GOT3 (cell line): ENCODE measurements around the gene AKAIN1.

Experiments used
- DNase-seq: peaks from one replicate; lab custom pipeline; 2025; ENCODE audit warnings: mixed read lengths; lab: John Stamatoyannopoulos, UW

Gene AKAIN1

GRCh38 chr18:5159080-5159479, 38.0 kb downstream of the AKAIN1 start:
- DNase-seq: no peak

DNA sequence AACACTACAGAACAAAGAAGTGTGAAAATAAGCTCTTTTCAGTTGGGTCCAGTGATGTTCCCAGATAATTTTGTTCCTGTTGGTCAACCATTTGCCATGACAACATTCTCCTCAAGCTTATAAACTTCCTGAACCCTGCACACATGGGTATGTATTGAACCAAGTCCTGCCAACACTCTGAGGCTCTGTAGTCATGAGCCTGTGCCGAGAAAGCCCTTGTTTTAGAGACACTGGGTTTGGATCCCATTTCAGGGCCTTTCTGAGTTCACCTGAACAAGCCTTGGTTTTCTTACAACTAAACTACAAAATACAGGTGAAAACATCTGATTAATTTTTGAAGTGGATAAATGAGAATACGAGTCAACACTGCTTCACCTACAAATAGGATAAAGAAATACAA, 38.5 kb downstream of the AKAIN1 start:
- no peak for DNase-seq

- DNase-seq: no peak
These were observed 38.9 kb downstream of the AKAIN1 start for GRCh38 chr18:5158172-5158571.

DNA sequence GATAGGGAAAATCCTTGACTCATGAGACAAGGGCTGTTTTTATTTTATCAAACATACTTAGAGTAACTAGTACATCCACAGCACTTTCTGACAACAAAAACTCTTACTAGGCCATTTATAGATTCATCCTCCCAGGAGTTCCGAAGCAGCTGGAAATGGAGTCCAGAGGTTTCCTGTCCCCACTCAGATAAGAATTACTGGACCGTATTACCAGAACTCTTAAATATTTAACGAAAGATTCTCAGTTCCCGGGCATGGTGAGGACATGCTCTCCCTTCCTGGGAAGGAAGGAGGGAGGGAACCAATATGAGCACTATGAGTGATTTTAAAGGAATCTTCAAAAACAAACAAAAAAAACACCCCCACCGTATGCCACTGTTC, 41.2 kb downstream of the AKAIN1 start:
- no peak for DNase-seq

- no peak for DNase-seq
These were observed 41.7 kb downstream of the AKAIN1 start for GRCh38 chr18:5155218-5155906.

- DNase-seq: no peak
These were observed 44.6 kb downstream of the AKAIN1 start for GRCh38 chr18:5152343-5153020.

- no peak for DNase-seq
These were observed 46.2 kb downstream of the AKAIN1 start for GRCh38 chr18:5150894-5151293.

DNA sequence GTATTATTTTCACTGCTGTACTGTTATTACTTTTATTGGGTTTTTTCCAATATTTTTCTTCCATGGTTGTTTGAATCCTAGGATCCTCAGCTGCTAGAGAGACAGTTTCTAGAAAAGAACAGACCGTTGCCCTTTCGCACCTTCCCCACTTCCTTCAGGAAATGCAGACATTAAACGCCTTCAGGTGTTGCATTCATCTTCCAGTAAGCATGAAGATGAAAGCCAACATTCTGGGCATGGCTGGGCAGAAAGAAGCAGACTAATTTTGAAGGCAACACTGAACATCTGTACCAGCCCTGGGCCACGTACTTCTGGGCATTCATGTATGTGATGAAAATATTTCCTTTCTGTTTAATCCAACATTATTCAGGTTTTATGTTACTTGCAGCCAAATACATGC, 51.0 kb downstream of the AKAIN1 start:
- DNase-seq: no peak

- no peak for DNase-seq
These were observed 51.8 kb downstream of the AKAIN1 start for GRCh38 chr18:5145168-5145825.

GRCh38 chr18:5144629-5145028, 52.4 kb downstream of the AKAIN1 start:
- no peak for DNase-seq

- DNase-seq: no peak
These were observed 54.2 kb downstream of the AKAIN1 start for GRCh38 chr18:5142859-5143258.

GRCh38 chr18:5142131-5142530, 54.9 kb downstream of the AKAIN1 start:
- no peak for DNase-seq

- no peak for DNase-seq
These were observed 59.8 kb downstream of the AKAIN1 start for GRCh38 chr18:5137261-5137660.

- DNase-seq: no peak
These were observed 64.1 kb downstream of the AKAIN1 start for GRCh38 chr18:5132987-5133386.

DNA sequence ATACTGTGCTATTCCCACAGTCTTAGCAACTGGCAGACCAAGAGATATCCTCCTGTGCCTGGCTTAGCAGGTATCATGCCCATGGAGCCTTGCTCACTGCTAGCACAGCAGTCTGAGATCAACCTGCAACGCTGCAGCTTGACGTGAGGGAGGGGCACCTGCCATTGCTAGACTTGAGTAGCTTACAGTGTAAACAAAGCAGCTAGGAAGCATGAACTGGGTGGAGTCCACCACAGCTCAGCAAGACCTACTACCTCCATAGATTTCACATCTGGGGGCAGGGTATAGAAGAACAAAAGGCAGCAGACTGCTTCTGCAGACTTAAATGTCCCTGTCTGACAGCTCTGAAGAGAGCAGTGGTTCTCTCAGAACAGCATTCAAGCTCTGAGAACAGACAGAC, 74.8 kb downstream of the AKAIN1 start:
- no peak for DNase-seq

- DNase-seq: no peak
These were observed 86.8 kb downstream of the AKAIN1 start for GRCh38 chr18:5110266-5110665.

GRCh38 chr18:5107988-5108387, 89.1 kb downstream of the AKAIN1 start:
- no peak for DNase-seq

- no peak for DNase-seq
These were observed 90.3 kb downstream of the AKAIN1 start for GRCh38 chr18:5106730-5107129.

- no peak for DNase-seq
These were observed 92.8 kb downstream of the AKAIN1 start for GRCh38 chr18:5104246-5104645.

DNA sequence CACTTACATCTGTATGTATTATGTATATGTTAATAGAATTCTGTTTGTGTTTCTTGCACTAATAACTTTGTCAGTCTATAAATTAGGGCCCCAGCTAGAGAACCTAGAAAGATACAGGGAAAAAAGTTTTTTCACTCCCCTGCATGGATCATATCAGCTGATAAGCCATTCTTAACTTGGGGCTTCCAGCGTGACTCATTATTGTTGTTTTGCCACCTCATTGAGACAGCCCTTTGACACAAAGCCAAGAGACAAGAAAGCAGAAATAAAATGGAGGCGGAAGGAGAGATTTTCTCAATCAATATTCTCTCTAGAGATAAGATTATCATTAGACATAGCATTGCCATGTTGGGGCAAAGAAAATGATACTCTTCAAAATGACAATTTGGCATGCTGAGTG, 93.4 kb downstream of the AKAIN1 start:
- no peak for DNase-seq

DNA sequence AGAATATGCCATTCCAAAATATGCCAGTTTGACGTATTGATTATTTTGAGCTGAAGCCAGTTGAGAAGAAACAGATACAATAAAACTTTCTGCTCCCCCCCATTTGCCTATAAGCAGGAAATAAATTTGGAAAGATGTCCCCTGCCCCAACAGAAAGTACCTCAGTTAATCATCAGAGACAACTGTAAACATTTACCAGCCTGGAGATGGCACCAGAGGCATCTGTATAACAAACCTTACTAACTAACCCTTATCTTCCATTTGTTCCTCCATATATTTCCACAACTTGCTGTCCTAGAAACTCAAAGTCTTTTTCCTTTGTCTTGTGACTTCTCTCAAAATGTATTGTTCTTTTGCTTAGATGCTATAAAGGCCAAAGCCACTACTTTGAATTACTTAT, 93.8 kb downstream of the AKAIN1 start:
- no peak for DNase-seq

GRCh38 chr18:5097116-5097703, 99.8 kb downstream of the AKAIN1 start:
- no peak for DNase-seq

DNA sequence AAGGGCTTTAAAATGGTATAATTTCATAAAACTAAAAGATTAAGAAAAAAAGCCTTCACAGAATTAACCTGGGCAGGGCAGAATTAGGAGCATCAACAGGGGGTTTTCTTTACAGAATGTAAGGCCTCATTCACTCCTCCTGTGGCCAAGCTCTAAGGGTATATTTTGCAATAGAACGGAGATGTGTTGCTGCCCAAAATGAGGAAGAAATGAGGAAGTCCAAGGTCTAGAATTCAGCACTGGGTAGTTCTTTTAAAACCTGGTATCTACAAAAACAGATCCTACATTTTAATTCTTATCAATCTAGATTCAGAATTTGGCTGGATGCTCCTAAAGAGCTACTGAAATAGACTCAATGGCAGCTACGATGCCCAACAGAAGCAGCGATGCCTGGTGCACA, 101.8 kb downstream of the AKAIN1 start:
- no peak for DNase-seq
